H9 (cell line): ENCODE measurements around the gene CCDC175. TPM values are rescaled to one million over a fixed set of nuclear protein-coding genes. Genes with fewer than 3 reads are reported as not detected.

ENCODE experiments used
- DNase-seq: peaks from one replicate; pipeline ENCODE4 v3.0.0-alpha.2; 2017
- H2AFZ ChIP-seq: one replicate; pipeline ENCODE4 v1.6.1; 2013; ENCODE audit warnings: mild to moderate bottlenecking, low read length, control low read depth, moderate library complexity
- H2AK5ac ChIP-seq: 2 replicates; pipeline ENCODE4 v1.6.1; 2013; ENCODE audit warnings: low read length, control low read depth, mixed read lengths; ENCODE audit not compliant: insufficient read length
- H2BK120ac ChIP-seq: one replicate; pipeline ENCODE4 v1.6.1; 2013; ENCODE audit warnings: low read depth, mild to moderate bottlenecking, low read length, control low read depth, inconsistent platforms; ENCODE audit not compliant: poor library complexity, severe bottlenecking
- H2BK12ac ChIP-seq: 2 replicates; pipeline ENCODE4 v1.6.1; 2013; ENCODE audit warnings: low read length, control low read depth, mixed read lengths, low read depth; ENCODE audit not compliant: insufficient read length
- H2BK15ac ChIP-seq: 2 replicates; pipeline ENCODE4 v1.6.1; 2013; ENCODE audit warnings: low read depth, low read length, control low read depth
- H2BK20ac ChIP-seq: one replicate; pipeline ENCODE4 v1.6.1; 2013; ENCODE audit warnings: low read depth, mild to moderate bottlenecking, low read length, control low read depth, inconsistent platforms; ENCODE audit not compliant: poor library complexity, severe bottlenecking
- H2BK5ac ChIP-seq: 2 replicates; pipeline ENCODE4 v1.6.1; 2013; ENCODE audit warnings: low read length, control low read depth, mixed read lengths; ENCODE audit not compliant: insufficient read length
- H3K14ac ChIP-seq: 2 replicates; pipeline ENCODE4 v1.6.1; 2013; ENCODE audit warnings: low read length, control low read depth; ENCODE audit not compliant: insufficient read depth
- H3K18ac ChIP-seq: 2 replicates; pipeline ENCODE4 v1.6.1; 2013; ENCODE audit warnings: low read depth, mild to moderate bottlenecking, mixed read lengths, low read length, control low read depth; ENCODE audit not compliant: insufficient read length
- H3K23ac ChIP-seq: 2 replicates; pipeline ENCODE4 v1.6.1; 2013; ENCODE audit warnings: low read length, control low read depth, mixed read lengths, low read depth; ENCODE audit not compliant: insufficient read length
- H3K23me2 ChIP-seq: 2 replicates; pipeline ENCODE4 v1.6.1; 2013; ENCODE audit warnings: low read depth, mild to moderate bottlenecking, mixed read lengths, low read length, control low read depth; ENCODE audit not compliant: insufficient read length, poor library complexity, severe bottlenecking
- H3K27ac ChIP-seq: 2 replicates; pipeline ENCODE4 v1.5.1; 2013; ENCODE audit warnings: low read length, control low read depth, mixed read lengths, low read depth; ENCODE audit not compliant: insufficient read length
- H3K27me3 ChIP-seq: 2 replicates; pipeline ENCODE4 v1.6.1; 2013; ENCODE audit warnings: low read length, control low read depth, inconsistent platforms; ENCODE audit not compliant: insufficient read depth
- H3K4ac ChIP-seq: 2 replicates; pipeline ENCODE4 v1.6.1; 2013; ENCODE audit warnings: low read depth, mild to moderate bottlenecking, control low read depth, inconsistent platforms, low read length, moderate library complexity
- H3K4me1 ChIP-seq: 2 replicates; pipeline ENCODE4 v1.6.1; 2013; ENCODE audit warnings: low read length, control low read depth, inconsistent platforms; ENCODE audit not compliant: insufficient read depth
- H3K4me2 ChIP-seq: 2 replicates; pipeline ENCODE4 v1.6.1; 2013; ENCODE audit warnings: low read length, control low read depth, mixed read lengths; ENCODE audit not compliant: insufficient read length, insufficient read depth
- H3K56ac ChIP-seq: 2 replicates; pipeline ENCODE4 v1.6.1; 2013; ENCODE audit warnings: low read depth, mild to moderate bottlenecking, mixed read lengths, low read length, control low read depth; ENCODE audit not compliant: insufficient read length
- H3K79me1 ChIP-seq: 2 replicates; pipeline ENCODE4 v1.6.1; 2013; ENCODE audit warnings: low read depth, mild to moderate bottlenecking, moderate library complexity, low read length, control low read depth, inconsistent platforms; ENCODE audit not compliant: insufficient read depth, poor library complexity, severe bottlenecking
- H3K79me2 ChIP-seq: 2 replicates; pipeline ENCODE4 v1.6.1; 2013; ENCODE audit warnings: low read length, control low read depth, inconsistent platforms; ENCODE audit not compliant: insufficient read depth
- H3K9ac ChIP-seq: 2 replicates; pipeline ENCODE4 v1.6.1; 2013; ENCODE audit warnings: low read length, control low read depth, mixed read lengths; ENCODE audit not compliant: insufficient read length; ENCODE audit errors: extremely low read depth
- H3K9me3 ChIP-seq: one replicate; pipeline ENCODE4 v1.6.1; 2013; ENCODE audit warnings: low read depth, low read length, inconsistent platforms; ENCODE audit not compliant: control insufficient read depth
- H3T11ph ChIP-seq: one replicate; pipeline ENCODE4 v1.6.1; 2013; ENCODE audit warnings: mild to moderate bottlenecking, low read length, control low read depth, inconsistent platforms
- H4K20me1 ChIP-seq: one replicate; pipeline ENCODE4 v1.6.1; 2013; ENCODE audit not compliant: control insufficient read depth, insufficient read length, insufficient read depth
- H4K5ac ChIP-seq: 2 replicates; pipeline ENCODE4 v1.6.1; 2013; ENCODE audit warnings: low read depth, mild to moderate bottlenecking, mixed read lengths, low read length, control low read depth; ENCODE audit not compliant: insufficient read length
- H4K8ac ChIP-seq: replicated peaks from 2 replicates; pipeline ENCODE4 v1.6.1; 2013; ENCODE audit warnings: low read length, control low read depth, mixed read lengths, low read depth; ENCODE audit not compliant: insufficient read length
- H4K91ac ChIP-seq: 2 replicates; pipeline ENCODE4 v1.6.1; 2013; ENCODE audit warnings: low read depth, mild to moderate bottlenecking, moderate library complexity, mixed read lengths, low read length, control low read depth; ENCODE audit not compliant: insufficient read length
- H3K27ac Mint-ChIP-seq, 3 experiments: 2 replicates in 2 of 3; 3 replicates in 1 of 3; pipeline ENCODE4 v1.8.0; 2020 to 2021; ENCODE audit warnings: mixed read lengths in 3 of 3, mild to moderate bottlenecking in 1 of 3, moderate library complexity in 1 of 3
- H3K27me3 Mint-ChIP-seq: 2 replicates; pipeline ENCODE4 v1.8.0; 2021; ENCODE audit warnings: low read depth, mild to moderate bottlenecking, moderate library complexity, mixed read lengths
- H3K36me3 Mint-ChIP-seq, 3 experiments: 2 replicates in 2 of 3; 3 replicates in 1 of 3; pipeline ENCODE4 v1.8.0; 2020 to 2021; ENCODE audit warnings: low read depth in 3 of 3, mixed read lengths in 3 of 3; ENCODE audit not compliant: insufficient read depth in 1 of 3
- H3K4me1 Mint-ChIP-seq, 2 experiments: 2 replicates each; pipeline ENCODE4 v1.8.0; 2020; ENCODE audit warnings: mixed read lengths in 2 of 2
- H3K4me3 Mint-ChIP-seq, 2 experiments: 2 replicates in 1 of 2; 3 replicates in 1 of 2; pipeline ENCODE4 v1.8.0; 2020 to 2021; ENCODE audit warnings: mild to moderate bottlenecking in 2 of 2, mixed read lengths in 2 of 2, moderate library complexity in 1 of 2
- H3K9me3 Mint-ChIP-seq, 2 experiments: 2 replicates in 1 of 2; 3 replicates in 1 of 2; pipeline ENCODE4 v1.8.0; 2020; ENCODE audit warnings: mild to moderate bottlenecking in 2 of 2, mixed read lengths in 2 of 2, moderate library complexity in 1 of 2
- CTCF ChIP-seq: fragments of 200-600 bp; sonication (generic); conservative IDR thresholded peaks from 3 replicates; pipeline ENCODE4 v1.8.0; 2021; ENCODE audit warnings: antibody characterized with exemption, mild to moderate bottlenecking
- WGBS: extraction: QIAGEN DNeasy Blood & Tissue Kit; methylation state at CpG from one replicate; pipeline ENCODE4 v1.1.7; 2013; ENCODE audit warnings: missing lambda C conversion rate, low lambda C conversion rate, mixed read lengths; ENCODE audit not compliant: insufficient read length; ENCODE audit errors: extremely low coverage; 5-methylcytosine and 5-hydroxymethylcytosine counted together
- total RNA-seq: library from RNA; stranded (reverse); gene quantifications from 2 replicates; pipeline ENCODE4 v1.2.1, GENCODE V29; 2021

The CCDC175 gene
- total RNA-seq, 1 experiment from 2014 or later = 0.09 TPM

- Histone ChIP-seq H3K79me1 (no peaks in the 10 kb centered on the region), H2BK5ac (no peak overlapping the region), H3K23me2 (no peaks in the 10 kb centered on the region), H3K4me1 (no peaks in the 10 kb centered on the region), H3K4me2 (no peak overlapping the region), H3K23ac (no peak overlapping the region), H3K56ac (no peak overlapping the region), H2BK20ac (no peak overlapping the region), H2AFZ (no peak overlapping the region), H3K4ac (no peak overlapping the region), H4K20me1 (no peaks in the 10 kb centered on the region), H3K9me3 (no peaks in the 10 kb centered on the region), H3K27me3 (no peaks in the 10 kb centered on the region), H4K8ac (no peak overlapping the region), H3K27ac (no peak overlapping the region), H3K18ac (no peak overlapping the region), H3T11ph (no peak overlapping the region), H2BK15ac (no peak overlapping the region), H2BK120ac (no peak overlapping the region), H3K14ac (no peak overlapping the region), H4K5ac (no peak overlapping the region), H4K91ac (no peak overlapping the region), H3K79me2 (no peaks in the 10 kb centered on the region), H2BK12ac (no peak overlapping the region), H2AK5ac (no peak overlapping the region), H3K9ac (no peak overlapping the region)
- no peak for DNase-seq
- no peak overlapping the region for H3K4me3 Mint-ChIP-seq
- TF ChIP-seq CTCF = no peak
- peaks cover 0 to 6% of the 10 kb centered on the region in 2 experiments; a peak in 2 of 4 replicates for H3K4me1 Mint-ChIP-seq
- H3K36me3 Mint-ChIP-seq = peaks cover 3 to 11% (median 9%) of the 10 kb centered on the region in 3 experiments; a peak in 5 of 7 replicates
- WGBS = no CpG with 5 or more reads among the region's 1 CpG
- H3K27ac Mint-ChIP-seq = no peak overlapping the region
- no peaks in the 10 kb centered on the region; a peak in 1 of 5 replicates for H3K9me3 Mint-ChIP-seq
- H3K27me3 Mint-ChIP-seq = no peaks in the 10 kb centered on the region; the same call in 1 of the 2 replicates
Measured at GRCh38 chr14:59455411-59455810, 121.2 kb downstream of the CCDC175 start.

Other genes with a start within 250 kb of the CCDC175 start
- 1.8 and 1.9 TPM in 2 replicates for gene GPR135, start 111.4 kb downstream of the CCDC175 start, total RNA-seq
- gene L3HYPDH, start 92.4 kb downstream of the CCDC175 start, total RNA-seq = 13.5 and 15.7 TPM in 2 replicates
- 32.5 and 33.8 TPM in 2 replicates for gene JKAMP, start 92.3 kb downstream of the CCDC175 start, total RNA-seq